Measurements from ENCODE around the gene FARS2. TPM values are rescaled to one million over a fixed set of nuclear protein-coding genes. Genes with fewer than 3 reads are reported as not detected.

Gene FARS2
- total and polyA plus RNA-seq, 2 of the 13 experiments (the other 11 are each of a cell fraction or from before 2014, with no cell fraction given) = 15.4 to 26.0 TPM

GRCh38 chr6:5325173-5325572, 63.9 kb downstream of the FARS2 start (continued):
- 0 out of 2 replicates have a peak, but pooled peaks have one; percentile 9 for TF ChIP-seq CTCF (CRISPR knock-in tag; IDR thresholded peaks at IDR 0.05)

GRCh38 chr6:5326022-5326641, 64.8 kb downstream of the FARS2 start:
- ChIA-PET POLR2A (no interaction called here), CTCF (ENCODE audit: low intra/inter-chr PET ratio, low total read pairs) (no interaction called here)
- BruUV-seq (replicated peaks) = no TSS peak
- Histone ChIP-seq H3K36me3 (replicated peaks in 1 of 2; ENCODE audit: control insufficient read depth in 1 of 2, insufficient read depth in 2 of 2, low read length in 2 of 2) (peaks cover 2 to 6% of the 10 kb centered on the region in 2 experiments; a peak in 3 of 5 replicates), H3K4me1 (ENCODE audit: insufficient read depth, low read length) (no peaks in the 10 kb centered on the region), H2AFZ (ENCODE audit: low read length) (no peak overlapping the region), H3K9ac (ENCODE audit: insufficient read depth, low read depth, low read length) (no peak overlapping the region), H3K79me2 (ENCODE audit: insufficient read depth, low read length) (no peaks in the 10 kb centered on the region), H3K4me3 (replicated peaks in 1 of 3; ENCODE audit: insufficient read depth in 1 of 3, low read depth in 2 of 3, low read length in 3 of 3) (no peak overlapping the region), H3K27ac (ENCODE audit: extremely low read length, insufficient read depth, low read length) (no peak overlapping the region), H3K4me2 (ENCODE audit: low read depth, low read length) (no peak overlapping the region), H3K27me3 (ENCODE audit: control insufficient read depth in 1 of 2, insufficient read depth in 2 of 2, low read length in 2 of 2) (no peaks in the 10 kb centered on the region), H4K20me1 (ENCODE audit: insufficient read depth, low read length) (no peaks in the 10 kb centered on the region), H3K9me3 (ENCODE audit: low read length) (peaks cover 14% of the 10 kb centered on the region)
- in situ Hi-C loops (cut with HindIII; ENCODE audit: extremely low pct_ligation_motif_present, low pct_unique_long_range_greater_than_20kb) (no loop called here), intact Hi-C loops (cut with micrococcal nuclease; ENCODE audit: unreplicated experiment) (no loop called here)
- 97% methylated on average over 7 of the region's 7 CpGs for WGBS (ENCODE audit: low lambda C conversion rate)
- ATAC-seq = no peak
- no peak for DNase-seq (ENCODE audit: low spot score)
- FAIRE-seq = no peak
- TF ChIP-seq ZNF318 (CRISPR knock-in tag; IDR thresholded peaks at IDR 0.05) (no peak), TCF7 (IDR thresholded peaks at IDR 0.05; ENCODE audit: low read depth) (no peak), ZNF512B (CRISPR knock-in tag; IDR thresholded peaks at IDR 0.05; ENCODE audit: borderline replicate concordance) (no peak), MLX (CRISPR knock-in tag; IDR thresholded peaks at IDR 0.05) (no peak), MTF2 (CRISPR knock-in tag; IDR thresholded peaks at IDR 0.05; ENCODE audit: borderline replicate concordance) (no peak), ZNF777 (CRISPR knock-in tag; IDR thresholded peaks at IDR 0.05) (no peak), ZNF672 (CRISPR knock-in tag; IDR thresholded peaks at IDR 0.05) (no peak)

All from HepG2 (cell line).